Endodermal cell (in vitro differentiated cells): ENCODE data around the gene MSI1. TPM values are rescaled to one million over a fixed set of nuclear protein-coding genes. Genes with fewer than 3 reads are reported as not detected.

Source experiments
- DNase-seq: peaks from one replicate; pipeline ENCODE4 v3.0.0-alpha.2; 2017
- H3K27ac ChIP-seq: 2 replicates; pipeline ENCODE4 v1.5.1; 2013; ENCODE audit warnings: mild to moderate bottlenecking, low read depth, low read length, moderate library complexity
- H3K27me3 ChIP-seq: 2 replicates; pipeline ENCODE4 v1.6.1; 2013; ENCODE audit warnings: mild to moderate bottlenecking, low read length, moderate library complexity; ENCODE audit not compliant: insufficient read depth, control insufficient read depth, poor library complexity, severe bottlenecking
- H3K36me3 ChIP-seq: 2 replicates; pipeline ENCODE4 v1.7.0; 2013; ENCODE audit warnings: mild to moderate bottlenecking, low read length, moderate library complexity; ENCODE audit not compliant: control insufficient read depth, insufficient read depth
- H3K4me1 ChIP-seq: one replicate; pipeline ENCODE4 v1.7.0; 2013; ENCODE audit warnings: low read length; ENCODE audit not compliant: control insufficient read depth, insufficient read depth
- H3K4me3 ChIP-seq: 2 replicates; pipeline ENCODE4 v1.5.1; 2013; ENCODE audit warnings: mild to moderate bottlenecking, low read length, moderate library complexity
- H3K9ac ChIP-seq: 2 replicates; pipeline ENCODE4 v1.6.1; 2013; ENCODE audit warnings: mild to moderate bottlenecking, low read length, moderate library complexity; ENCODE audit not compliant: poor library complexity, severe bottlenecking; ENCODE audit errors: extremely low read depth
- H3K9me3 ChIP-seq: 2 replicates; pipeline ENCODE4 v1.6.1; 2013; ENCODE audit warnings: mild to moderate bottlenecking, low read length, moderate library complexity; ENCODE audit not compliant: control insufficient read depth
- H3K27ac Mint-ChIP-seq: 2 replicates; pipeline ENCODE4 v1.8.0; 2020; ENCODE audit warnings: mixed read lengths
- H3K27me3 Mint-ChIP-seq: 2 replicates; pipeline ENCODE4 v1.8.0; 2021; ENCODE audit warnings: mild to moderate bottlenecking, mixed read lengths; ENCODE audit not compliant: insufficient read depth
- H3K36me3 Mint-ChIP-seq: 2 replicates; pipeline ENCODE4 v1.8.0; 2020; ENCODE audit warnings: low read depth, mixed read lengths
- H3K4me1 Mint-ChIP-seq: 2 replicates; pipeline ENCODE4 v1.8.0; 2020; ENCODE audit warnings: mixed read lengths
- H3K4me3 Mint-ChIP-seq: 2 replicates; pipeline ENCODE4 v1.8.0; 2020; ENCODE audit warnings: mild to moderate bottlenecking, moderate library complexity, mixed read lengths
- H3K9me3 Mint-ChIP-seq: 2 replicates; pipeline ENCODE4 v1.8.0; 2020; ENCODE audit warnings: mild to moderate bottlenecking, mixed read lengths
- WGBS, 2 experiments: methylation state at CpG; one replicate each; pipeline versions ENCODE4 v1.1.5 to v1.1.7; 2013; ENCODE audit warnings: missing lambda C conversion rate in 2 of 2, mixed read lengths in 1 of 2; ENCODE audit not compliant: insufficient coverage in 1 of 2, insufficient read length in 1 of 2; 5-methylcytosine and 5-hydroxymethylcytosine counted together
- total RNA-seq, 2 donors: library from RNA; stranded (reverse); fragmentation: NEBNext Ultra II Directional in 1 of 2; extraction: Animal tissue kit (Norgen Biotek cat#: 25700) in 1 of 2; gene quantifications; 2 replicates in 1 of 2; 3 replicates in 1 of 2; pipeline ENCODE4 v1.2.1, GENCODE V29; 2021
- TF ChIP-seq, protein P1 (sequence below): fragments of 200-600 bp; sonication (generic); conservative IDR thresholded peaks from 2 replicates; pipeline ENCODE4 v1.5.0; 2021; ENCODE audit warnings: antibody characterized with exemption, mild to moderate bottlenecking

MSI1 gene
- total RNA-seq, 2 donors from 2014 or later, result 92.8 to 105 TPM

GRCh38 chr12:120361506-120362208 lies 7.3 kb downstream of the MSI1 start:
- H3K4me1 Mint-ChIP-seq, result peaks cover 62% of the 10 kb centered on the region
- WGBS, 2 experiments, result 4 to 5% methylated on average over 16 to 56 of the region's 56 CpGs
- H3K9ac ChIP-seq, result peak overlapping the region; percentile 91
- peaks cover 86% of the 10 kb centered on the region for H3K36me3 Mint-ChIP-seq
- no peaks in the 10 kb centered on the region for H3K9me3 Mint-ChIP-seq
- peaks cover 35% of the 10 kb centered on the region for H3K4me1 ChIP-seq
- H3K36me3 ChIP-seq, result peaks cover 85% of the 10 kb centered on the region
- peak overlapping the region; percentile 47 for H3K4me3 ChIP-seq
- no peaks in the 10 kb centered on the region for H3K9me3 ChIP-seq
- H3K4me3 Mint-ChIP-seq, result peak overlapping the region; percentile 48
- H3K27ac Mint-ChIP-seq, result peak overlapping the region; percentile 97
- no peaks in the 10 kb centered on the region for H3K27me3 Mint-ChIP-seq
- TF ChIP-seq, protein P1, sequence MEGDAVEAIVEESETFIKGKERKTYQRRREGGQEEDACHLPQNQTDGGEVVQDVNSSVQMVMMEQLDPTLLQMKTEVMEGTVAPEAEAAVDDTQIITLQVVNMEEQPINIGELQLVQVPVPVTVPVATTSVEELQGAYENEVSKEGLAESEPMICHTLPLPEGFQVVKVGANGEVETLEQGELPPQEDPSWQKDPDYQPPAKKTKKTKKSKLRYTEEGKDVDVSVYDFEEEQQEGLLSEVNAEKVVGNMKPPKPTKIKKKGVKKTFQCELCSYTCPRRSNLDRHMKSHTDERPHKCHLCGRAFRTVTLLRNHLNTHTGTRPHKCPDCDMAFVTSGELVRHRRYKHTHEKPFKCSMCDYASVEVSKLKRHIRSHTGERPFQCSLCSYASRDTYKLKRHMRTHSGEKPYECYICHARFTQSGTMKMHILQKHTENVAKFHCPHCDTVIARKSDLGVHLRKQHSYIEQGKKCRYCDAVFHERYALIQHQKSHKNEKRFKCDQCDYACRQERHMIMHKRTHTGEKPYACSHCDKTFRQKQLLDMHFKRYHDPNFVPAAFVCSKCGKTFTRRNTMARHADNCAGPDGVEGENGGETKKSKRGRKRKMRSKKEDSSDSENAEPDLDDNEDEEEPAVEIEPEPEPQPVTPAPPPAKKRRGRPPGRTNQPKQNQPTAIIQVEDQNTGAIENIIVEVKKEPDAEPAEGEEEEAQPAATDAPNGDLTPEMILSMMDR, result no peak
- peak overlapping the region; percentile 100 for H3K27ac ChIP-seq
- peak; percentile 99 for DNase-seq
- H3K27me3 ChIP-seq, result no peaks in the 10 kb centered on the region

- H3K27ac Mint-ChIP-seq, result peak overlapping the region; percentile 25
- no peak overlapping the region for H3K4me3 Mint-ChIP-seq
- peaks cover 84% of the 10 kb centered on the region for H3K36me3 Mint-ChIP-seq
- H3K4me3 ChIP-seq, result no peak overlapping the region
- WGBS, 2 experiments, result 100% methylated on average over 1 of the region's 1 CpG; no CpG with 5 or more reads in 1 of the 2 experiments
- no peaks in the 10 kb centered on the region for H3K9me3 Mint-ChIP-seq
- DNase-seq, result peak; percentile 51
- H3K4me1 ChIP-seq, result peaks cover 24% of the 10 kb centered on the region
- TF ChIP-seq, protein P1, result no peak
- H3K9ac ChIP-seq, result no peak overlapping the region
- H3K9me3 ChIP-seq, result no peaks in the 10 kb centered on the region
- no peaks in the 10 kb centered on the region for H3K27me3 ChIP-seq
- no peaks in the 10 kb centered on the region for H3K27me3 Mint-ChIP-seq
- peaks cover 83% of the 10 kb centered on the region for H3K36me3 ChIP-seq
- peaks cover 40% of the 10 kb centered on the region for H3K4me1 Mint-ChIP-seq
- H3K27ac ChIP-seq, result peak overlapping the region; percentile 67
Observed at GRCh38 chr12:120359128-120359527, 9.8 kb downstream of the MSI1 start.

GRCh38 chr12:120358412-120359100 lies 10.4 kb downstream of the MSI1 start:
- H3K4me1 Mint-ChIP-seq, result peaks cover 36% of the 10 kb centered on the region
- H3K4me3 ChIP-seq, result no peak overlapping the region
- H3K36me3 ChIP-seq, result peaks cover 83% of the 10 kb centered on the region
- peak overlapping the region; percentile 67 for H3K27ac ChIP-seq
- no peaks in the 10 kb centered on the region for H3K27me3 ChIP-seq
- H3K27me3 Mint-ChIP-seq, result no peaks in the 10 kb centered on the region
- TF ChIP-seq, protein P1, result peak; percentile 52
- peaks cover 85% of the 10 kb centered on the region for H3K36me3 Mint-ChIP-seq
- H3K27ac Mint-ChIP-seq, result peak overlapping the region; percentile 25
- no peak overlapping the region for H3K9ac ChIP-seq
- H3K9me3 Mint-ChIP-seq, result no peaks in the 10 kb centered on the region
- no peak overlapping the region for H3K4me3 Mint-ChIP-seq
- WGBS, 2 experiments, result 73 to 81% methylated on average over 10 to 19 of the region's 19 CpGs
- H3K4me1 ChIP-seq, result peaks cover 20% of the 10 kb centered on the region
- peak; percentile 89 for DNase-seq
- no peaks in the 10 kb centered on the region for H3K9me3 ChIP-seq
